Activated T-cell treated with anti-CD3 and anti-CD28 coated beads for 24 hours (primary cell): ENCODE data around the gene TMEM9.

ENCODE experiments used
- DNase-seq: peaks from one replicate; pipeline ENCODE4 v3.0.0-alpha.2; 2020; ENCODE audit warnings: low read depth

The TMEM9 gene

DNA sequence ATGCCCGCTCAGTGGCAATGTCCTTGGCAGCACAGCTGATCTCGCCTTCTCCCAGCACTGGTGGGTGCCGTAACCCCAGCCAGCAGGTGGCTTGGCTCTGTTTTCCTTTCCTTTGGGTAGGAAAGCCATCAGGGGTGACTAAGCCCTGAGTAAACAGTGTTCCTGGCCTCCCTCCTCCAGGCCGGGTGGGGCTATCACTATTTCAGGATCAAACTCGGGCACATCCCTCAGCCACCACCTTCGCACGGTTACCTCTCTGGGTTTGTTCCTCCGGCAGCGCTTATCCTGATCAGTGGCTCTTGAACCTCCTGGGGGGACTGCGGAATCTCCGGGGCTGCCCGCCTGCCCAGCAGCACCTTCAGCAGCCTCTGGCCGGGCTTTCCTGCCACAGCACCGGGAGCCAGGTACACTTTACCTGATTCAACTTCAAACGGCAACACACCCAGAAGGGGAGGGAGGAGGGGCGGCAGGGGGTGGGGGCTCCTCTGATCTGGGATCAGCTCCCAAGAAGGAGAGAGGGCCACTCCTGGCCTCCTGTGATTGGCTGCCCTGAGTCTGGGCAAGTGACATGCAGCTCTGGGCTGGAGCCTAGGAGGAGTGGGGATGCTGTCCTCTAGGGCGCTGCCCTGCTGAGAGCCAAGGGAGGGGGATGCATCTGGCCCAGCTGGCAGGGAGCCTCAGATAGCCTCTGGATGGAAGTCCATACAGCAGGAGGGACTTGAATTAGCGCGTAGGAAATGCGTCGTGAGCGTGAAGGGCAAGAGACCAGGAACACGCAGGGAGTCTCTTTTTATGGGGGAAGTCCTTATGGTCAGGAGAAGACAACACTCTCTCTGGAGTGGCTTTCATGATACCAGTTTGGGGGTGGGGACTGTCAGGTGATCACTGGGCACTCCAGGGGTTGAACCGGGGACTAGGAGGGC lies 27.2 kb downstream of the TMEM9 start, which contains the start of gene ASCL5:
Gene ASCL5 (minus strand): TSS at position 353 of the 923 bp plus-strand sequence. CDS start 11,812 bp downstream, outside the sequence.
- DNase-seq: no peak

DNA sequence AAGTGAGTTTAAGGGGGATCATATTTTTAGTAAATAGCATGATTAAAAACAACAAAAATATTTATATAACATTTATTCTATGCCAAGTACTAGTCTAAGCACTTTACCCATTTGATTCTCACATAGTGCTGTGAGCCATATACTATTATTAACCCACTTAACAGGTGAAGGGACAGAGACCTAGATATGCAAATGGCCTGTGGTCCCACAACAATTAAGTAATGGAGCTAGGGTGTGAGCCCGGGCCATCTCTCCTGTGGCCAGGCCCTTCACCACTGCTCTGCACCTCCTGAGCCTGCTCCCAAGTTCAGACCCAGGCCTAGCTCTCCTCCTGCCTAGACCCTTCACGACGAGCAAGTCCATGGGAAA lies 27.8 kb downstream of the TMEM9 start:
- no peak for DNase-seq

DNA sequence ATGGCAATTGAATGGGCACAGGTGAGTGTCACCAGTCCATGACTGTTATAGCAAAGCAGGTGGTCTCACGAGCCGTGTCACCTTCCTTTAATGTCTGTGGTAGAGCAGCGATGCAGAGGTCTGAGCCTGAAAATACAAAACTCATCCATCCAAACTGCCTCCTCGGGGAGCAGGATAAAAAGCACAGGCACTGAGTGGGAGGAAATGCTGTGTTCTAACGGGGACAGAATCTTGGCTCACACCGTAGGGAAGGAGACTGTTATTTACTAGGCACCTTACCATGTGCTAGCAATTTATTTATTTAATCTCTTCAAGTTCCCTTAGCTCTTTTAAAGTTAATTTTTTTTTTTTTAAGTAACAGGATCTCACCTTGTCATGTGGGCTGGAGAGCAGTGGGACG lies 28.5 kb downstream of the TMEM9 start:
- DNase-seq: no peak

DNA sequence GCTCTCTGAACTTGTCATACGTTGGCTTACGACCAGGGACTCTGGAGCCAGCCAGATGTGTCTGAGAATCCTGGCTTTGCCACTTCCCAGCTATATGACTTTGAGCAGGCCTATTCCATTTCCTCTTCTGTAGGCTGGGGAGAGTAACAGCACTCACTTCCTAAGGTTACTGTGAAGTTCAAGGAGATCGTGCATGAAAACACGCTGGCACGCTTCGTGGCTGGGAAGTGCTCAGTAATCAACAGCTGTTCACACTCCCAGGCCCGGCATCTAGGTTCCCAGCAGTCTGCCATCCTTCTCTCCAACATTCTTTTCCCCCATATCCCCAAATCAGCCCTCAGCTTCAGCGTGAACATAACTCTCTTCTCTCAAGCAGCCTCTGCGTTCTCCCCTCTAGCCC lies 29.3 kb downstream of the TMEM9 start:
- no peak for DNase-seq

DNA sequence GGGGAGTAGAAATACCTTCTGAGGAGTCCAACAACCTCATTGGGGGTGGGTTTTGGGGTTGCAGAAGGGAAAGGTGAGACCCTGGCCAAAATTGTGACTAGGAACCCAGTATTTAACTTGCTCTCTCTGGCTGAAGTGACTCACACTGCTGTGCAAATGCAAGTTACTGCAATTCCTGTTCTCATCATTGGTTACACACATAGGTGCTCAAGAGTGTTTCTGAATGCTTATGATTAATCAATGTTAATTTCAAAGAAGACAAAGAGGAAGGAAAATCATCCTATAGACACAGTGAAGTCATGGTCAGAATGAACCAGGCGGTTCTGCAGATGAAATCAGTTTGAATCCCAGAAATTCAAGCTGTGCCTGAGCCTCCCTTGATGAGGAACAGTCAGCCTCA lies 30.4 kb downstream of the TMEM9 start:
- DNase-seq: no peak

DNA sequence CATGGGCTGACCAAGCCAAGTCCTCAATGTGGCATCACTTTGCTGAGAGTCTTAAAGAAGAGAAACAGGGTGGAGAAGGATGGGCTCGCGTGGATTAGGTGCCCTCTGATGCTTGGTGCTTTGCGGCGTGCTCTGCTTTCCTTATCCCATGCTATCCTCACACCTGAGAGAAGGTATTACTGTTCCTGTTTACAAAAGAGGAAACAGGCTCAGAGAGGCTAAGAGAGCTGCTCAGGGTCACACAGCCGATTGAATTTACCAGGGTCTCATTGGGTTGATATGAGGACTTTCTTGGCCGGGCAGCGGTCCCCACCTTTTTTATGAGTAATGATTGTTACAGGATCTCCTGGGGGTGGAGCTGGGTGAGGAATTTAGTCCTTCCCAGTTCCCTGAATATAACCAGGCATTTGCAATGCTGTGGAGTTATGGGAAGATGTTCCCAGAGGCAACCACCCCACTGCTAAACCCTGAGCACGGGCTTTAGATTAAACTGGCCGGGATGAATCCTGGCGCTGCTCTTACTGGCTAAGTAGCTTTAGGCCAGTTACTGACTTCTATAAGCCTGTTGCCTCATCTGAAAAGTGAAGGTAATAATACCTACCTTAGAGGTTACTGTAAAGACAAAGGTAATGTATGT lies 31.8 kb downstream of the TMEM9 start:
- DNase-seq: no peak

DNA sequence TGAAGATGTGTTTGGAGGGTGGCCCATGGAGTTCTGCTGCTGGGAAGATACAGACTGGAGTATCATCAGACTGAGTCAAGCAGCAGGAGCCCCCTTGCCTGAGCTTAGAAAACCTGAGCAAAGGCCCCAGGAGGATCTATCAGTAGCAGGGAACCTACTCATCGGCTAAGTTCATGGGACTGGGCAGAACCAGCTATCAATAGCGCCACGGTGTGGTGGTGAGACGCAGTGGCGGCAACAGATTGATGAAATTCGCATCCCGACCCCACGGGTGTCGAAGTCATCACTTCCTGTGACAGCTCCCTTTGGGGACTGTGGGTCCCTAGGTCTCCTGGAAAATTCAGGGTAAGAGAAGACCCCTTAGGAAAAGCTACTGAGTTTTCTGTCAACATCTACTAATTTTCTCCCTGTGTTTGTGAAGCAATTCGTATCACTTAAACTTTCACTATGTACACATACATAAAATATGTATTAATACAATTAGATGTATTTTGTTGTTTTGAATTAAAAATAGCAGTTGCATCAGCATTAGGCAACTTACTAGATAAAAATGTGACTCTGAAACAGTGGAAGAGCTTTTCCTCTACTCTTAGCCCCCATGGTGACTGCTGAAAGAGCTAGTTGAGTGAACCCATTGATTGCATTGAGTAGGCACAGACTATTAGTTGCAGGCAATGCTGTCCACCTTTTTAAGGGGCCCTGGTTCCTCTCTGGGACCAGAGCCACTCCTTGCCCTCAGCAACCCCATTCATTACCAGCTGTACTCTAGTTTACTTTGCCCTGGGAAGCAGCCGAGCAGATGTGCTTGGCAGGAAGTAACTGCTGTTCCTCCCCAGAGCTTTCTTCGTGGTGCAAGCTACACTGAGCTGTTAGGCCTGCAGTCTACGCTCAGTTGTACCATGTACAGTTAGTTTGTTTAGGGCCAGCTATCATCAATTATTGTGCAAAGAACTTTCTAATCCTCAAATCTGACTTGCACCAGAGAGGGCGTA lies 34.8 kb downstream of the TMEM9 start:
- peak; percentile 30 for DNase-seq

DNA sequence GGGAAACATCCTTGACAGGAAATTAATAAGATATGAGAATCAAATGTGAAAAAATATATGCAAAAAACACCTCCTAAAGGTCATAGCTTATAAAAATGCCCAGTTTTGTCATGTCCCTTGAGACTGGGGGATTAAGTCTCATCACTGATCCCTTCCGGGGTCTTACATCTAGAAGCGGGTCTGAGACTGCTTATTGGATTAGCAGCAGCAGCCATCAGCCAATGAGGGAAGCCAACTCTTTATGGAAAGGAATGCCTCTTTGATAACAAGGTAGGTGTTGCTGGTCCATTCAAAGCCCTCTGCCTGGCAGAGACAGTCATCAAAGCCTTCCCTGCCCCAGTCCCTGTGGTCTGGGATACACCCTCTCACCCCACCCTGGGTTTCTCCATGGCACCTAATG lies 38.2 kb downstream of the TMEM9 start:
- DNase-seq: no peak

DNA sequence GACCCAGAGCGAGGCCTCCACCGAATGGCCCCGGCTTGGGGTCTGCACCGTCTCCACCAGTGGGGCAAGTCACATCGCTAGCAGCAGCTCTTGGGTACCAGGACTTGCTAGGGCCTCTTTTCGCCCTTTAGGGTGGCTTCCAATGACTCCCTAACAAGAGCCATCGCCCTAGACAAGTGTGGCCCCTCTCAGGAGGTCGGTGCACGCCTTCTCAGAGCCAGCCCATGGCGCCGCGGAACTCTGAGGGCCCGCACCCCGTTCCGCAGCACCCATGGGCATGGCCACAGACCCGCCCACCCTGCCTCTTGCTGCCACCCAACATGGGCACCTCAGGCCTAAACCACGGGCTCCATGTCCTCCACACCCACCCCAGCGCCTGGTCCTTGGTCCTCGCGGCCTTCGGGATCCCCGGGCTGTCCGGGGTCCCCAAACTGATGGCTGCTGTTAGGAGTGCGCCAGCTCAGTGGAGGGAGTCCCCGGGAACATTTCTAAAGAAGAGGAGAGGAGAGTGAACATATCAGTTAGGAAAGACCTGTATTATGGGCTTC lies 38.8 kb downstream of the TMEM9 start:
- no peak for DNase-seq

DNA sequence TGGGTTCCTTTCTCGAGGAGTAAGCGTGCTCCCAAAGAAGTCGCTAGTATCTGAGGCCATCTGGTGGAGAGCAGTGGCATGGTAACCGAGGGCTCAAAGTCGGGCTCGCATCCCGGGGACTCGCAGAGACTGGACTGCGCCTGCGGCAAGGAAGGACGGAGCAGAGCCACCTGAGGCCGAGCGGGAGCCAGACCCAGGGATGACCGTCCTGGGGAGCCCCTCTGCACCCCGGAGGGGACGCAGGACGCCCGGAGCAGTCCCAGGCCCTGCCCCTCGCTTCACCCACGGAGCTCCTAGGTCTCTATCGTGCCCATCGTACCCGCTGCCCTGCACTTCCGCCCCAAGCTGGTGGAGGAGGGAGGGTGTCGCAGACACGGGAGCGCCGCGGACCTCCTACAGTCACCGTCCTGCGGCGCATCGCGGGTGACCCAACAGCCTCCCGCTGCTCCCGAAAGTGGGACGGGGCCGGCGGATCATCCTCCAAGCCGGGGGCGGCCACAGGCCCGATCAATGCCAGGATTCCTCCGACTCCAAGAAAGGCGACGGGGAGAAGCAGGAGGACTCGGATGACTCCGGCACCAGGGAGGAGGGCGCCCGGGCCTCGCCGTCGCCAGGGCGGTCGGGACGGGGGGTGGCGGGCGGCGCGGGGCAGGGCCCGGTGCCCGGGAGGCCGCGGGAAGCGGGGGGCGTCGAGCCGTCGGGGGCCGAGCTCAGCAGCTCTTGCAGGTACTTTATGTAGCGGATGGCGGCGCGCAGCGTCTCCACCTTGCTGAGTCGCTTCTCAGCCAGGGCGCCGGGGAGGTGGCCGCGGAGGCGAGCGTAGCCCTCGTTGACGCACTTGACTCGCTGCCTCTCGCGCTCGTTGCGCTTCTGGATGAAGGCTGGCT lies 39.8 kb downstream of the TMEM9 start:
- DNase-seq: peak; percentile 66

DNA sequence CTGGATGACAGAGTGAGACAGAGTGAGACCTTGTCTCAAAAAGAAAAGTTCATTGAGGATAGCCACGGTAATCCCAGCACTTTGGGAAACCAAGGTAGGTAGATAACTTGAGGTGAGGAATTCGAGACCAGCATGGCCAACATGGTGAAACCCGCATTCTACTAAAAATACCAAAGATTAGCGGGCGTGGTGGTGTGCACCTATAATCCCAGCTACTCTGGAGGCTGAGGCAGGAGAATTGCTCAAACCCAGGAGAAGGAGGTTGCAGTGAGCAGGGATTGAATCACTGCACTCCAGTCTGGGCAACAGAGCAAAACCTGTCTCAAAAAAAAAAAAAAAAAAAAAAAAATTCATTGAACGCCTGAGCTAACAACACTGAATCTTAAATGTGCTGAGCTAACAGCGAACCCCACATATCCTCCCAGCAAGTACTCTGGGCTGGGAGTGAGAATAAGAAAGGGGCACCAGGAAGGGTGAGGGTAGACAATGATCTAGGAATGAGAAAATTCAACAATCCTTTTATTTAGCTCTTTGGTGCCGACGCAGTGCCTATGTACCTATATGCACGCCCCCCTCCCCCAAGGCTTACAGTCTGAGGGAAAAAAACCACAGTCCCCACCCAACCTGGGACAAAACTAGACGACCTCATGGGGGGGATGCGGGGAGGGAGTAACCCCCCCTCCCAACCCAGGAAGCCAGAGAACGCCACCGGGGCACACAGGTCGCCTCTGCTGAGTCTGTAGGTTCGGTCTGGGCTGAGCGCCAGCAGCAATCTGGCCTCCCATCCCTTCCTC lies 40.6 kb downstream of the TMEM9 start:
- DNase-seq: no peak

DNA sequence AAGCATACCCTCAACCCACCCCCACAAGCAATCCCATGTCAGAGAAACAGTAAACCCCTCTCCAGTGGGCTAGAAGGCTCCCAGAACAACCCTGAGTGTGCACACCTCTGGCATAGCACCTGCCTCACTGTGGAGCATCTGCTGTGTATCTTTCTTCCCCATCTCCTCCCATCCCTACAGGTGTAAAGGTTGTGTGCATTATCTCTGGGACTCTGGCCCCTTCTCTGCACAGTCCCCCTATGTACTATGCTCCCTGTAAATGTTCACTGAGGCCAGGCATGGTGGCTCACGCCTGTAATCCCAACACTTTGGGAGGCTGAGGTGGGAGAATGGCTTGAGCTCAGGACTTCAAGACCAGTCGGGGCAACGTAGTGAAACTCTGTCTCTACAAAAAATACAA lies 41.3 kb downstream of the TMEM9 start:
- DNase-seq: no peak

DNA sequence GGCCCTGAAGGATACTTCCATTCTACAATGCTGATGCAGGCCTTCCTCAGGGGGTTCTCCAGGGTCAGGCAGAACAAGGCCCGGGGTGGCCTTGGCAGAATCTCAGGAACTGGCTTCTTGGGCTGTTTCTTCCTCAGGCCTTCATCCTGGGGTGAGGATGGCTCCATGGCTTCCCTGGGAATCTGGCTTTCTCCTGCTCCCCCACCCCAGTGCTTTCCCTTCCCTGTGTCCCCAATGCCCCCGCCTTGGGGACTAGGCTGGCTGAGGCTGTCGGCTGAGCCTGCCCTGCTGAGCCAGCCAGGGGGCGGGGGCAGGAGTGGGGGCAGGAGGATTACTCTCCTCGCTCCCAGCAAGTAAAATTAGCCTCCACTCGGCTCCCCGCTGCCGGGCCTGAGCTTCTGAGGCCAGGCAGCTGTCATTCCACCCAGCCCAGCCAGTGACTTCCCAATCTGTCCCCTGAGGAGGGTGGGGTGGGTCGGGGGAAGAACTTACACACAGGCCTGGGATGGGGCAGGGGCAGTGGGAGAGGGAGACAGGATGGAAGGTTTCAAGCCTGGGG lies 42.0 kb downstream of the TMEM9 start, which contains the start of gene CACNA1S:
Gene CACNA1S (minus strand): TSS at position 254 of the 559 bp plus-strand sequence. CDS start 87 bp downstream, at position 167.
- no peak for DNase-seq

DNA sequence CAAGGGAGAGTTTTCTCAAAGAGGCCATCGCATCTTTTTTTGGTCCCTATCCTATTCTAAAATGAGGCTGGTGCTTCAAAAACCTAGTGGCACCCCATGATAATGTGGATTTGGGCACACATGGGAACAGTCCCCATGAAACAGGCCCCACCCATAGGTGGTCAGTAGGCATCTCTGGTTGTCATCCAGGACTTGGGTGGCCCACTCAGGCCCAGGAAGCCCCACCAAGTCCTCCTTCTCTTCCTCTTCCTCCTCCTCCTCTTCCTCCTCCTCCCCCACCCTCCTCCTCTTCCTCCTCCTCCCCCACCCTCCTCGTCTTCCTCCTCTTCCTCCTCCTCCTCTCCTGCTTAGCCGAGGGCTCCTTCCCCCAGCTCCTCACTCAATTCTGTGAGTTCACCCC lies 42.6 kb downstream of the TMEM9 start:
- DNase-seq: no peak

DNA sequence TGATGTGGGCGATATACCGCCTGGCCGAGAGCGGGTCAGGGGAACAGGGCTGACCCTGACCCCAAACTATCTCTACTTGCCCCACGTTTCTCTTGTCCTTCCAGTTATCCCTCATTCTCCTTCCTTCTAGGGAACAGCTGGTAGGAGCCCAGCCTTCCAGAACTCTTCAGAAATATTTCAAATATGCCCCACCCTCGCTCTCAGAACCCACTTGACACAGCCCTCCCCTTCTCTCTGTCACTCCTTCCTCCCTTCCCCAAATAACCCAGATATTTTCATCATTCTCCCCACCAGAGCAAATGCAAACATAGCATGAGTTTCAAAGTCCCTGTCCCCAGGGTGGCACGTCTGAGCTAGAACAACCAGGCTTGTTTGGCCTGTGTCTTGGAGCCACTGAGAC lies 43.1 kb downstream of the TMEM9 start:
- no peak for DNase-seq

DNA sequence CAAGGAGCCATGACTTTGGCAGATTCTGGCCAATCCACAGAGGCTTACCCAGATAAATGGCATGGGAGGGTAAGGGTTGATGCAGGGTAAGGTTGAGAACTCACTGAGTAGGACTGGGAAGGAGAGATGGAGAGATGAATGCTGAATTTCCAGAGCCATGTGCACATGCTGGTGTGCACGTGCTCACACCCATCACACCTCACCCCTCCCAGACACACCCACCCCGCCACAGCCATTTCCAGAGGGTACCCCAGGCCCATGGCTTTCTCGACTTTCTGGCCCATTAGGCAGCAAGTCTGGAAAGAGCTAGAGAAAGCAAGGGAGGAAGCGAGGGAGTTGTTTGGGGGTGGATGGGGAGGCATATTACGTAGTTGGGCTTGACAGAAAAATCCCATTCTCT lies 43.7 kb downstream of the TMEM9 start:
- DNase-seq: no peak

DNA sequence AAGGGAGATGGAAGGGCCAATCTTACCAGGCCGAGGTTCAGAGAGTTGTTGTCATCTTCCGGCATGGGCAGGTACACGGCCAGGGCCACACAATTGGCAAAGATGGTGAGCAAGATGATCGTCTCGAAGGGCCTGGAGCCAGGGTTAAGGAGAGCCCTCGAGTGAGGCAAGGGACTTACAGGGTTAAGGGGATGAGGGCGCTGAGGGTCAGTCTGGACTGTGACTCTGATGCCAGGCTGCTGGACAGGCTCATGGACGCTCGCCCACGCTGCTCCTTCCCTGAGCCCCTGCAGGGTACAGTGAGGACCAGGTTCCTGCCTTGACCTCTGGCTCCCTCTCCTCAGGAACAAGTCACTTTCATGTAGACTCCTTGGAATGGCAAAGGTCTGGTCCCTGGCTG lies 44.1 kb downstream of the TMEM9 start:
- no peak for DNase-seq

DNA sequence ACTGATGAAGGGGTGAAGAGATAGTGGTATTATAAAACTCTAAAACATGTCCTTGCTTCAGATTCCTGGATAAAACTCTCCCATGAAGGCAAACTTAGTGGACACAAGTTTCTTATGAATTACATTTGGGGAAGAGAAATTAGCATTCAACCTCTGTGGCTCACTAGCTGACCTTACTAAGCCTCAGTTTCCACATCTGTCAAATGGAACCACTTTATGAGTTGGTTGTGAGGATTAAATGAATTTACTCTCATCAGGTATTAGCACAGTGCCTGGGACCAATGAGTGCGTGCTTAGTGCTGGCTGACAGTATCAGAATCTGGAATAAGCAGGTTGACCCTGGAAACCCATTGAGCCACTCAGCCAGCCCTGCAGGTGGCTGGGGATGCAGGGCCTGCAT lies 44.6 kb downstream of the TMEM9 start:
- no peak for DNase-seq

DNA sequence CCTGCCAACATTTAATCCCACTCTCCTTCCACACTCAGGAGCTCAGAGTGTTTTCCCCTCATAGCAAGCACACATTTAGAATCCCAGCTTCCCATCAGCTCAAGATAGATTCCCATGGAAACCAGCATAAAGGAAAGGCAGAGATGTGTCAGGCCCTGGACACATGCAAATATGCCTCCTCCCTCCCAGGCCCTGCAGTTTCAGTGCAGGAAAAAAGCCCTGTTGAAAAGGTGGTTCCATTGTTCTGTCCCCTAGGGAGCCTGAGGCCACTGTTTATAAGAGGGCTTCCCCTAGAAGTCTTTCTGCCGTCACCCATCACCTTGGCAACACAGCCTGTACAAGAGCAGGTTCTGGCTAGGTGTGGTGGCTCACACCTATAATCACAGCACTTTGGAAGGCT lies 45.7 kb downstream of the TMEM9 start:
- DNase-seq: no peak

DNA sequence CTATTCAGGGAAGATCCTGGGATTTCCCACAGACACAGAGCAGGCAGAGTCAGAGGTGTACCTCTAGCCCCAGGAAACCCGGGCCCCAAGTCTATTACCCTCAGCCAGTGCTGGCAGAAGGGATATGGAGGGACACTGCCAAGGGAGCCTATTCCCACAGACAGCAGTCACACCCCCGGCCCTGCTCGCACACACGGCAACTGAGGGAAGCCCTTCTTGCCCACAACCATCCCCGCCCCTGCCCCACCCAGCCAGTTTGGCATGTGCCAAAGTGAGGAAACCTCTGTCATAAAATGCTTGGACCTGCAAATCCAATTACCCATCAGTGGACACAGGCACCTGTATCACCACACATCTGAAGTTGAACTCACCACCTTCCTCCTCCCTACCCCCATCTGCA lies 48.6 kb downstream of the TMEM9 start:
- DNase-seq: no peak
